Endothelial cell of umbilical vein (primary cell): ENCODE measurements around the gene RAB11FIP3. TPM values are rescaled to one million over a fixed set of nuclear protein-coding genes. Genes with fewer than 3 reads are reported as not detected.

Experiments used
- BruUV-seq: library from RNA; stranded (reverse); fragments of 400-500 nt; replicated peaks from 2 replicates; lab custom pipeline; 2021; lab: Mats Ljungman, UMichigan
- CTCF ChIA-PET: fragments of 300-600, 350-600 bp; sonication (Branson Sonifier 250); formaldehyde crosslinking; loops from one replicate; lab custom pipeline; 2021; ENCODE audit warnings: antibody characterized with exemption, inconsistent platforms; lab: Charles Lee
- POLR2A ChIA-PET: fragments of 300-600, 350-600 bp; sonication (Branson Sonifier 250); formaldehyde crosslinking; loops from one replicate; lab custom pipeline; 2021; ENCODE audit warnings: antibody characterized with exemption, inconsistent platforms; lab: Charles Lee
- DNase-seq: peaks from one replicate; pipeline ENCODE4 v3.0.0-alpha.2; 2011; ENCODE audit warnings: low read depth, low spot score
- FAIRE-seq: peaks from 2 replicates; lab custom pipeline; 2011; peaks lifted over from hg19 to GRCh38; lab: Jason Lieb, UNC
- H2AFZ ChIP-seq: 2 replicates; pipeline ENCODE4 v1.6.0; 2012; ENCODE audit warnings: low read depth, low read length, control low read depth, inconsistent platforms
- H3K27ac ChIP-seq: 2 replicates; pipeline ENCODE4 v1.5.1; 2011; ENCODE audit warnings: low read depth, mild to moderate bottlenecking, control low read depth, low read length, moderate library complexity; ENCODE audit not compliant: insufficient read depth
- H3K27me3 ChIP-seq, 2 experiments: 2 replicates each; pipeline versions ENCODE4 v1.6.0 to v1.6.1; 2011; ENCODE audit warnings: low read length in 2 of 2, mixed read lengths in 1 of 2; ENCODE audit not compliant: control insufficient read depth in 2 of 2, insufficient read depth in 2 of 2
- H3K36me3 ChIP-seq, 2 experiments: 2 replicates in 1 of 2; 3 replicates in 1 of 2; pipeline ENCODE4 v1.5.1; 2011; ENCODE audit warnings: low read length in 2 of 2, mild to moderate bottlenecking in 1 of 2, moderate library complexity in 1 of 2; ENCODE audit not compliant: control insufficient read depth in 2 of 2, insufficient read depth in 2 of 2; ENCODE audit errors: extremely low read depth in 1 of 2
- H3K4me1 ChIP-seq: 3 replicates; pipeline ENCODE4 v1.5.1; 2011; ENCODE audit warnings: mild to moderate bottlenecking, low read length; ENCODE audit not compliant: control insufficient read depth, insufficient read depth; ENCODE audit errors: extremely low read depth
- H3K4me2 ChIP-seq: 2 replicates; pipeline ENCODE4 v1.6.1; 2011; ENCODE audit warnings: low read length, control low read depth, mixed read lengths; ENCODE audit not compliant: insufficient read depth
- H3K4me3 ChIP-seq, 3 experiments: fragments of 200-600 bp in 1 of 3; sonication (generic), shearing (Covaris generic) in 1 of 3; replicated peaks in 1 of 3; 2 replicates each; pipeline ENCODE4 v1.5.1; 2011 to 2016; ENCODE audit warnings: control low read depth in 3 of 3, low read length in 3 of 3, mild to moderate bottlenecking in 2 of 3, inconsistent platforms in 1 of 3, low read depth in 1 of 3, moderate library complexity in 1 of 3; ENCODE audit not compliant: insufficient read depth in 1 of 3
- H3K79me2 ChIP-seq: 2 replicates; pipeline ENCODE4 v1.6.0; 2012; ENCODE audit warnings: low read length, inconsistent platforms; ENCODE audit not compliant: control insufficient read depth, insufficient read depth
- H3K9ac ChIP-seq: replicated peaks from 2 replicates; pipeline ENCODE3; 2011; ENCODE audit warnings: low read length, control low read depth; ENCODE audit not compliant: insufficient read depth; ENCODE audit errors: extremely low read depth
- H3K9me1 ChIP-seq: replicated peaks from 3 replicates; pipeline ENCODE4 v1.6.0; 2011; ENCODE audit warnings: mild to moderate bottlenecking, low read length; ENCODE audit not compliant: control insufficient read depth, insufficient read depth; ENCODE audit errors: extremely low read depth
- H3K9me3 ChIP-seq: replicated peaks from 2 replicates; pipeline ENCODE4 v1.5.1; 2012; ENCODE audit warnings: low read length, inconsistent platforms; ENCODE audit not compliant: control insufficient read depth, insufficient read depth
- H4K20me1 ChIP-seq: replicated peaks from 2 replicates; pipeline ENCODE3; 2011; ENCODE audit warnings: mild to moderate bottlenecking, low read length; ENCODE audit not compliant: control insufficient read depth, insufficient read depth; ENCODE audit errors: extremely low read depth
- POLR2AphosphoS5 ChIP-seq: IDR thresholded peaks from 2 replicates; pipeline ENCODE4 v1.6.1; 2012; ENCODE audit warnings: low read depth, mild to moderate bottlenecking, control low read depth, low read length, moderate library complexity; ENCODE audit not compliant: insufficient read depth
- dilution Hi-C: fragments of 300-500 bp; cut with MboI; formaldehyde crosslinking; loops from one replicate; pipeline ENCODE4 v1.15.0; 2019; ENCODE audit warnings: low sequenced_read_pairs; ENCODE audit not compliant: extremely low pct_ligation_motif_present
- intact Hi-C: fragments of 100-400 bp; cut with micrococcal nuclease; formaldehyde crosslinking; loops from one replicate; pipeline ENCODE4 v1.10.0; 2022
- polyA plus RNA-seq, 4 experiments: library from polyadenylated mRNA; depleted of rRNA in 3 of 4; stranded (reverse) in 3 of 4; unstranded in 1 of 4; fragments of >200 nt; gene quantifications; 2 replicates each; pipeline versions ENCODE4 v1.2.1 to v1.2.3, GENCODE V29; 2011 to 2012; ENCODE audit warnings: missing spikeins in 1 of 4
- total RNA-seq: library from RNA; stranded (reverse); gene quantifications from 2 replicates; pipeline ENCODE4 v1.2.3, GENCODE V29; 2021
- TF ChIP-seq, protein P1 (sequence below), 2 donors: IDR thresholded peaks; 1 replicate in 1 of 2; 2 replicates in 1 of 2; pipeline ENCODE4 v1.5.1; 2011; ENCODE audit warnings: low read length in 2 of 2, mild to moderate bottlenecking in 2 of 2, moderate library complexity in 2 of 2, control low read depth in 1 of 2, inconsistent platforms in 1 of 2, low read depth in 1 of 2; ENCODE audit not compliant: insufficient read depth in 1 of 2; ENCODE audit errors: extremely low read depth in 1 of 2

The RAB11FIP3 gene
- total and polyA plus RNA-seq, 2 donors (not counting 3 experiments of a cell fraction or from before 2014, with no cell fraction given) = 20.5 to 75.9 TPM

DNA sequence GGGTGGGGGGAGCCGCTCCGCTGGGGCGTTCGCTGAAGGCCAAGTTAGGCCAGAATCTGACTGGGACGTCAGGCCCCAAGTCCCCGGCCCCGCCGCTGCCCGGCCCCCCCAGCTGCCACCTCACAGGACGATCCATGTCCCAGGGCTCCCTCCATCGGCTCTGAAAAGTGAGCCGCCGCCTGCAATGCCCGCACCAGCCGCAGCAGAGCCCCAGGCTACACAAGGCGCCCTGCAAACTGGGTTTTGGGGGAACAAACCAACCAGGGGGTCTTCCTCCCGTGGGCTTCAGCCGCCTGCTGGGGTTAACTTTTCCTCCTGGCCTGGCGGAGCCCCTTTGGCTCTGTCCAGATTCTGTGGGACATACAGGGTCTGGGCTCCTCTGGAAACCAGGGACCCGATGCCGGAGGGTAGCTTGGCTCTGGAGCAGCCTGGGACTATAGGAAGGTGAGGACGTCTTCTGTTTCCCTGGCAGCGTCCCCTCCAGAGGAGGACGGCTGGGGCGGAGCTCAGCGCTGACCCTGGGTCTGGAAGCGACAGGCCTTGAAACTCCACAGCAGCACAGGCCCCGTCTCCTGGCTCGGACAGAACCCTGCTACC is 27.6 kb upstream of the RAB11FIP3 start:
- no peaks in the 10 kb centered on the region for H3K9me1 ChIP-seq
- no peak overlapping the region for H3K27ac ChIP-seq
- no peaks in the 10 kb centered on the region for H3K9me3 ChIP-seq
- FAIRE-seq (peak; percentile 35), DNase-seq (peak; percentile 49)
- H2AFZ ChIP-seq = no peak overlapping the region
- no peaks in the 10 kb centered on the region for H3K27me3 ChIP-seq
- H3K4me2 ChIP-seq = no peak overlapping the region
- peaks cover 5% of the 10 kb centered on the region for H3K79me2 ChIP-seq
- no peak overlapping the region for H3K9ac ChIP-seq
- BruUV-seq = no TSS peak
- intact Hi-C loops (loop anchor here (2.0 kb wide), 1 partner anchor 129 kb away; the partner anchor contains the start of gene CAPN15), dilution Hi-C loops (no loop called here)
- ChIA-PET CTCF (interaction anchor here (0.8 to 1.3 kb wide), 3 partner anchors 16 to 81 kb away, joined by 3 to 8 read pairs (median 3); partner anchors contain the start of gene PGAP6), POLR2A (interaction anchor here (0.8 kb wide), 1 partner anchor 15 kb away, joined by 10 read pairs; no protein-coding TSS in a partner anchor)
- TF ChIP-seq POLR2AphosphoS5 = no peak
- TF ChIP-seq, protein P1, sequence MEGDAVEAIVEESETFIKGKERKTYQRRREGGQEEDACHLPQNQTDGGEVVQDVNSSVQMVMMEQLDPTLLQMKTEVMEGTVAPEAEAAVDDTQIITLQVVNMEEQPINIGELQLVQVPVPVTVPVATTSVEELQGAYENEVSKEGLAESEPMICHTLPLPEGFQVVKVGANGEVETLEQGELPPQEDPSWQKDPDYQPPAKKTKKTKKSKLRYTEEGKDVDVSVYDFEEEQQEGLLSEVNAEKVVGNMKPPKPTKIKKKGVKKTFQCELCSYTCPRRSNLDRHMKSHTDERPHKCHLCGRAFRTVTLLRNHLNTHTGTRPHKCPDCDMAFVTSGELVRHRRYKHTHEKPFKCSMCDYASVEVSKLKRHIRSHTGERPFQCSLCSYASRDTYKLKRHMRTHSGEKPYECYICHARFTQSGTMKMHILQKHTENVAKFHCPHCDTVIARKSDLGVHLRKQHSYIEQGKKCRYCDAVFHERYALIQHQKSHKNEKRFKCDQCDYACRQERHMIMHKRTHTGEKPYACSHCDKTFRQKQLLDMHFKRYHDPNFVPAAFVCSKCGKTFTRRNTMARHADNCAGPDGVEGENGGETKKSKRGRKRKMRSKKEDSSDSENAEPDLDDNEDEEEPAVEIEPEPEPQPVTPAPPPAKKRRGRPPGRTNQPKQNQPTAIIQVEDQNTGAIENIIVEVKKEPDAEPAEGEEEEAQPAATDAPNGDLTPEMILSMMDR (IDR thresholded peaks at IDR 0.05; ENCODE audit: extremely low read depth in 1 of 2, insufficient read depth in 1 of 2, low read depth in 1 of 2, low read length in 2 of 2) = peak; percentile 15 to 55
- no peak overlapping the region for H3K4me3 ChIP-seq
- H4K20me1 ChIP-seq = no peaks in the 10 kb centered on the region
- peaks cover 0 to 7% of the 10 kb centered on the region in 2 experiments for H3K36me3 ChIP-seq
- H3K4me1 ChIP-seq = peaks cover 13% of the 10 kb centered on the region
